Vagina (tissue), 2 donors: ENCODE measurements around the gene TMEM114. TPM values are rescaled to one million over a fixed set of nuclear protein-coding genes. Genes with fewer than 3 reads are reported as not detected.

Experiments used
- DNase-seq, 2 donors: peaks; one replicate each; pipeline ENCODE4 v3.0.0-alpha.2; 2017; ENCODE audit errors: extremely low spot score in 2 of 2
- H3K27ac ChIP-seq: fragments of 200-600 bp; sonication (generic); one replicate; pipeline ENCODE4 v1.5.1; 2019
- H3K27me3 ChIP-seq: fragments of 200-600 bp; sonication (generic); one replicate; pipeline ENCODE4 v1.5.1; 2019
- H3K36me3 ChIP-seq, 2 donors: fragments of 200-600 bp; sonication (generic); one replicate each; pipeline ENCODE4 v1.5.1; 2017 to 2019
- H3K4me1 ChIP-seq: fragments of 200-600 bp; sonication (generic); one replicate; pipeline ENCODE4 v1.5.1; 2019
- H3K4me3 ChIP-seq, 2 donors: fragments of 200-600 bp; sonication (generic); 1 replicate in 1 of 2; 2 replicates in 1 of 2; pipeline ENCODE4 v1.5.1; 2016 to 2019
- H3K9me3 ChIP-seq: fragments of 200-600 bp; sonication (generic); one replicate; pipeline ENCODE4 v1.5.1; 2019
- POLR2A ChIP-seq, 2 donors: fragments of 450-650 bp; IDR thresholded peaks; one replicate each; pipeline ENCODE4 v1.6.1; 2017; ENCODE audit warnings: antibody characterized with exemption in 2 of 2, mild to moderate bottlenecking in 2 of 2, moderate library complexity in 2 of 2
- POLR2AphosphoS5 ChIP-seq, 2 donors: sonication (generic); formaldehyde crosslinking; IDR thresholded peaks; one replicate each; pipeline ENCODE4 v1.9.0; 2017; ENCODE audit warnings: antibody characterized with exemption in 2 of 2, mild to moderate bottlenecking in 2 of 2, low read depth in 1 of 2; ENCODE audit not compliant: insufficient read depth in 1 of 2
- intact Hi-C: fragments of 100-400 bp; cut with DNase I; formaldehyde crosslinking; loops from one replicate; pipeline ENCODE4 v1.15.1; 2023
- total RNA-seq: library from RNA; depleted of rRNA; stranded (reverse); fragments of >200 nt; gene quantifications from one replicate; pipeline ENCODE4 v1.2.3, GENCODE V29; 2016
- TF ChIP-seq, protein P1 (sequence below), 3 experiments: fragments of 450-650 bp in 2 of 3; fragments of 200-600 bp in 1 of 3; sonication (generic) in 1 of 3; IDR thresholded peaks; one replicate each; pipeline ENCODE4 v1.5.1; 2017 to 2019; ENCODE audit warnings: antibody characterized with exemption in 3 of 3, mild to moderate bottlenecking in 2 of 3, moderate library complexity in 2 of 3

The TMEM114 gene
- total RNA-seq, 1 donor from 2014 or later, result not detected

GRCh38 chr16:8550728-8551387, 39.5 kb downstream of the TMEM114 start:
- Histone ChIP-seq H3K4me1 (no peaks in the 10 kb centered on the region), H3K9me3 (no peaks in the 10 kb centered on the region), H3K27me3 (no peaks in the 10 kb centered on the region), H3K27ac (no peak overlapping the region), H3K36me3 (no peaks in the 10 kb centered on the region), H3K4me3 (no peak overlapping the region)
- intact Hi-C loops, result no loop called here
- TF ChIP-seq POLR2A (IDR thresholded peaks at IDR 0.05) (no peak), POLR2AphosphoS5 (IDR thresholded peaks at IDR 0.05; ENCODE audit: insufficient read depth in 1 of 2, low read depth in 1 of 2) (no peak)
- TF ChIP-seq, protein P1, sequence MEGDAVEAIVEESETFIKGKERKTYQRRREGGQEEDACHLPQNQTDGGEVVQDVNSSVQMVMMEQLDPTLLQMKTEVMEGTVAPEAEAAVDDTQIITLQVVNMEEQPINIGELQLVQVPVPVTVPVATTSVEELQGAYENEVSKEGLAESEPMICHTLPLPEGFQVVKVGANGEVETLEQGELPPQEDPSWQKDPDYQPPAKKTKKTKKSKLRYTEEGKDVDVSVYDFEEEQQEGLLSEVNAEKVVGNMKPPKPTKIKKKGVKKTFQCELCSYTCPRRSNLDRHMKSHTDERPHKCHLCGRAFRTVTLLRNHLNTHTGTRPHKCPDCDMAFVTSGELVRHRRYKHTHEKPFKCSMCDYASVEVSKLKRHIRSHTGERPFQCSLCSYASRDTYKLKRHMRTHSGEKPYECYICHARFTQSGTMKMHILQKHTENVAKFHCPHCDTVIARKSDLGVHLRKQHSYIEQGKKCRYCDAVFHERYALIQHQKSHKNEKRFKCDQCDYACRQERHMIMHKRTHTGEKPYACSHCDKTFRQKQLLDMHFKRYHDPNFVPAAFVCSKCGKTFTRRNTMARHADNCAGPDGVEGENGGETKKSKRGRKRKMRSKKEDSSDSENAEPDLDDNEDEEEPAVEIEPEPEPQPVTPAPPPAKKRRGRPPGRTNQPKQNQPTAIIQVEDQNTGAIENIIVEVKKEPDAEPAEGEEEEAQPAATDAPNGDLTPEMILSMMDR (IDR thresholded peaks at IDR 0.05), result no peak
- DNase-seq, result no peak

GRCh38 chr16:8549843-8550412, 40.4 kb downstream of the TMEM114 start:
- H3K4me3 ChIP-seq, result no peak overlapping the region
- TF ChIP-seq, protein P1 (IDR thresholded peaks at IDR 0.05), result no peak
- TF ChIP-seq POLR2AphosphoS5 (IDR thresholded peaks at IDR 0.05; ENCODE audit: insufficient read depth in 1 of 2, low read depth in 1 of 2) (no peak), POLR2A (IDR thresholded peaks at IDR 0.05) (no peak)
- H3K27ac ChIP-seq, result no peak overlapping the region
- no peak for DNase-seq
- H3K36me3 ChIP-seq, result no peaks in the 10 kb centered on the region
- intact Hi-C loops, result no loop called here
- H3K4me1 ChIP-seq, result no peaks in the 10 kb centered on the region
- H3K27me3 ChIP-seq, result no peaks in the 10 kb centered on the region
- H3K9me3 ChIP-seq, result no peaks in the 10 kb centered on the region

GRCh38 chr16:8548166-8548565, 42.1 kb downstream of the TMEM114 start:
- H3K4me1 ChIP-seq, result no peaks in the 10 kb centered on the region
- H3K9me3 ChIP-seq, result no peaks in the 10 kb centered on the region
- intact Hi-C loops, result no loop called here
- TF ChIP-seq POLR2AphosphoS5 (IDR thresholded peaks at IDR 0.05; ENCODE audit: insufficient read depth in 1 of 2, low read depth in 1 of 2) (no peak), POLR2A (IDR thresholded peaks at IDR 0.05) (no peak)
- TF ChIP-seq, protein P1 (IDR thresholded peaks at IDR 0.05), result no peak
- no peaks in the 10 kb centered on the region for H3K36me3 ChIP-seq
- H3K4me3 ChIP-seq, result no peak overlapping the region
- DNase-seq, result no peak
- no peak overlapping the region for H3K27ac ChIP-seq
- H3K27me3 ChIP-seq, result no peaks in the 10 kb centered on the region

DNA sequence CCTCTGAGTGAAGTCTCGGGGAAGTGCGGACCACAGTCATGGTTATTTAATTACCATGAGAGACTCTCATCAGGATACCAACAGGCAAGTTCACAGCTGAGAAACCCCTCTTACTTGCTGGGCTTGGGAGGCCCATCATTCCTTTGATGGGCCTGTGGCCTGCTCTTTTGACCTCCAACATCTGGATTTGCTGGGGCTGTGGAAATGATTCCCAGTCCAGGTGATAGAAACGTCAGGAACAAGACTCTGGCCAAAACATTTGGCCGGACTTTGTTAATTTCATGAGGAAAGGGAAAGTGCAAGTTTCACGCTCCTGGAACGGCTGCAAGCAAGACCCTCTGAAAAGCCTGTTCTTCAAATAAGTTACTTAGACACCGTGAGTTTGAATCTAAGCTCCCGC, 42.5 kb downstream of the TMEM114 start:
- DNase-seq, result no peak
- intact Hi-C loops, result no loop called here
- Histone ChIP-seq H3K27ac (no peak overlapping the region), H3K9me3 (no peaks in the 10 kb centered on the region), H3K4me3 (no peak overlapping the region), H3K27me3 (no peaks in the 10 kb centered on the region), H3K4me1 (no peaks in the 10 kb centered on the region), H3K36me3 (no peaks in the 10 kb centered on the region)
- TF ChIP-seq POLR2AphosphoS5 (IDR thresholded peaks at IDR 0.05; ENCODE audit: insufficient read depth in 1 of 2, low read depth in 1 of 2) (no peak), POLR2A (IDR thresholded peaks at IDR 0.05) (no peak)
- TF ChIP-seq, protein P1 (IDR thresholded peaks at IDR 0.05), result no peak

DNA sequence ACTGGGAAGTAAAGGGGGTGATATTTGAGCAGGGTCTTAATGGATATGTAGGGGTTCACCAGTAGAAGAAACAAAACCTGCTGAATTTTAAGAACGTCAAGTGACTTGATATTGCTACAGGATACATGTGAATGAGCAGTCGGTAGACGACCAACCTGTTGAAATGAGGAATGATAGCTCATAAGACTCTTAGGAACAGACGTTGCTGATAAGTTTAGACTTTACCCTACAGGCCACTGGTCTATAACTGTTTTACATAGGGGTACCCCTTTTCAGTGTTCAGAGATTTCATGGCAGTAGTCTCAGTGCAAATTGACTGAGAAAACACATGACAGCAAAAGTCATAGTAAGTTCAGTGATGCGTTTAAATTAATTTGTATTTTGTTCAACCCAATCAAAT, 45.9 kb downstream of the TMEM114 start:
- Histone ChIP-seq H3K9me3 (no peaks in the 10 kb centered on the region), H3K27ac (no peak overlapping the region), H3K27me3 (no peaks in the 10 kb centered on the region), H3K4me3 (no peak overlapping the region), H3K4me1 (no peaks in the 10 kb centered on the region), H3K36me3 (no peaks in the 10 kb centered on the region)
- DNase-seq, result no peak
- intact Hi-C loops, result no loop called here
- TF ChIP-seq, protein P1 (IDR thresholded peaks at IDR 0.05), result no peak
- TF ChIP-seq POLR2AphosphoS5 (IDR thresholded peaks at IDR 0.05; ENCODE audit: insufficient read depth in 1 of 2, low read depth in 1 of 2) (no peak), POLR2A (IDR thresholded peaks at IDR 0.05) (no peak)
